HG02610 (cell line): ENCODE results near the gene MACROD2.
A peak's percentile ranks its signal among the peaks of the same experiment; 100 is the strongest.

ENCODE experiments used
- ATAC-seq: cut with Tn5 transposase; IDR thresholded peaks from one replicate; pipeline ENCODE4 v1.9.1; 2021; ENCODE audit warnings: mild to moderate bottlenecking, moderate library complexity; ENCODE audit not compliant: unreplicated experiment

The MACROD2 gene

DNA sequence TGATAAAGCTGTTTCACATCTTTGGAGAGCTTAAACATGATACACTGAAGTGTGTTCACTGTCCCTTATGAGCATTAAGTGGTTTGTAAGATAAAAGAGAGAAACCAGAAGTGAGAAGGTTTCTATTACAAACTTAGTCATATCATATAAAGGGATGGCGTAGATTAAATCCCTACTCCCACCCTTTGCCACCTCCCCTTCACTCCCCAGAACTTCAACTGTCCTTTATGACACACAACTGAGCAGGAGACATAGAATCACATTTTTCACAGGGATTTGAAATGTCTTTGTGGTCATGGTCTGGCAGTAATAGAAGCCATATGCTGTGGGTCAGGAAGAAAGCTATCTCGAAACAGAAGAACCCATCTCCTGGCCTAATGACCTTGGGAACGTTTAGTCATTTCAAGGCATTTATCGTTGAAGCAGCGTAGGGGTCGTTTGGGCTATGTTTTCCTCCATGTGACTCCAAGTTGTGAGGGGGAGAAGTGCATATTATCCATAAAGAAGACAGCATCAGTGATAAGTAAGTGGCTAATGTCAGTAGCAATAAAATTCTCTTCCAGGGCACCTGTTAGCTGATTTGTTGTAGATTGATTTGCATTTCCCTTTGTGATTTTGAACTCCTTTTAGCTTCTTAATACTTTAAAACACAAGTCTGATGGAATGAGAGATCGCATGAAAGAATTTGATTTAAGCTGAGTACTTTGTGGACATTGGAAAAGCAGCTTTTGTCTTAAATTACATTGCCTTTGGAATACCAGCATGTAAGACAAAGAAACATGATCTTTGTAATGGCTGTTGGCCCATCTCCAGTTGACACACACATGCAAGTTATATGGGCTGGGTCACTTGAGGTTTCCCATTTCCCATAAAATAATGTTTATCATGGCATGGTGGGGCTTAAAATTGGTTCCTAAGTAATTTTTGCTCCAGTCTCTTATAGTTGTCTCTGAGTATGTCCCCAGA, 843.6 kb downstream of the MACROD2 start:
- peak; percentile 95 for ATAC-seq

DNA sequence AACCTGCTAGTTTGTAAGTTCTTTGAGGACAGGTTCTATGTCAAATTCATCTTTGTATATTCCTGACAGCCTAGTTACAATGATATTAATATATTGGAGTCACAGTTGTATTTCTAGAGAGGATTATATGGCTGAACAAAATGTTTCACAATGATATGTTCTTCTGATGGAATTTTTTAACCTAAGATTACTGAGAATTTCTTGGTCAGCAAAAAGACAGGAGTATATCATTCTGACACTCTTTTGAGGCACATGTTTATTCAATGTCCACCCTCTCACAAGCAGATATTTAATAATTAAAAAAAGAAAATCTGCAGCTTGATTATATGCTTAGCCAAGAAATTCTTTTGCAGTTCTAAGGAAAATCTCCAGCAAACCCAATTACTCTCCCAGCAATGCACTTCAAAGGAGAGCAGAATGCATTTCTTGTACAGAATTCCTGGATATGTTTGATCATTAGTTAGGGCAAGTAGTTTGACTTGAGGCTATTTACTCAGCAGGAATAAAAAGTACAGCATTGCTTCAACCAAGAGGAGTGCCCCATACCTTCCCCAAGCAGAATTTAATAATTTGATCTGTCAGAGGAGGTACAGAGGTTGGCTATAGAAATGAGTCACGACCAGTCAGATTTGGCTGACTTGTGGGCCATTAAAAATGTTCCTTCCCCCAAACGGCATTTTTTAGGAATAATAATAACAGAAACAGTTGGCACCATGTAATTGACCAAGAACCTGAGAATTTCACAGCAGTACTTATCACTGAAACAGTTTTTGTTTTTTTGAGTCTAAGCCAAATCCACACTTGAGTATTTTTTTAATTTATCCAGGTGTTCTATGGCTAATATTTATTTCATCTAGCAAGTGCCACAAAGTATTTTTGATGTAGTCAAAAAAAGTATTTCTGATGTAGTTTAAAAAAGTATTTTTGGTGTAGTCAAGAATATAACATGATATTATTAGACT, 850.2 kb downstream of the MACROD2 start:
- ATAC-seq: no peak

DNA sequence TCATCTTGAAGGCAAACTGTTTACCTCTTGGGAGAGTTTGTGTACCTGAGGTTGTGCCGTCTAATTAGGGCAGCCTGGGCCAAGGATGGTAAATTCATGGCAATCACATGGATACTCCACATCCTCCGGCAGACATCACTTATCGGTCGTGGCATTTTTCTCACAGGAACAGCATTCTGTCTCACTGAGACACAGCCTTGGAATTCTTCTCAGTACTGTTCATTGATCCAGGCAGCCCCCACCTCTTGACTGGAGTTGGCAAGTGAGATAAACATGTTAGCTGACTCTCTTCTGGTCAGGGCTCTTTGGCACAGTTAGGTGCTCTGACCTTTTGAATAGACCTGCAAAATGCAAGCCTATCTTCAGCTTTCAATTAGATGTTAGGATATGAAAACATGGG, 853.5 kb downstream of the MACROD2 start:
- no peak for ATAC-seq

DNA sequence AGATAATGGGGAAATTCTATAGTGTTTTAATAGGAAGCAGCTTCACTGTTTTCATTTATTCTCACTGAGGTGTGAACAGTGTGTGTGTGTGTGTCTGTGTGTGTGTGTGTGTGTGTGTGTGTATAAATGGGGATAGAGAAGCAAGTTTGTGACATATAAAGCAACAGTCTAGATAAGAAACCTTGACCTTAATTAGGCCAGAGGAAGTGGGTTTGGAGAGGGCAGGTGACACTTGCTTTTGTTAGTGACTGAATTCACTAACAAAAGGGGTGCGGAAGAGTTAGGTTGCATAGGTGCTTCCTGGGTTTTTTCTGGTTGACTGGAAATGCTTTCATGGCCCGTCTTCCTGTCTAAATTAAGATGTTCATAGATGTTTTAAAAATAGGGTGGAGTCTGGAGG, 857.8 kb downstream of the MACROD2 start:
- peak; percentile 60 for ATAC-seq

DNA sequence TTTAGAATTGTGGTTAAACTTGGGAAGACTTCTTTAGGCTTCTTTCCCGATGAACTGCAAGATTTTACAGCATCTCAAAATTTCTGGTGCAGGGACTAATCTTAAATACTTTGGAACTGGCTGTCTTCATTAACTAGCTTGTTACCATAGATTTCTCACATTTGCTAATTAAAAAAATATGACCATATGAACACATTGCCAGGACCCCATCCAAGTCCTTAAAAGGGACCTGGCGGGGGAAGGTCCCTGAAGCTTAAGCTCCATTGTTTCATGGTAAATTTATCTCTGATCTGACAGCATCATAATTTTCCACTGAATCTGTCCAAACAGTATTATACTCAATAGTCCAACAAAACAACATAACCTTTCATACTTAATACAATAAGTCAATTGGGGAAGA, 859.9 kb downstream of the MACROD2 start:
- no peak for ATAC-seq

DNA sequence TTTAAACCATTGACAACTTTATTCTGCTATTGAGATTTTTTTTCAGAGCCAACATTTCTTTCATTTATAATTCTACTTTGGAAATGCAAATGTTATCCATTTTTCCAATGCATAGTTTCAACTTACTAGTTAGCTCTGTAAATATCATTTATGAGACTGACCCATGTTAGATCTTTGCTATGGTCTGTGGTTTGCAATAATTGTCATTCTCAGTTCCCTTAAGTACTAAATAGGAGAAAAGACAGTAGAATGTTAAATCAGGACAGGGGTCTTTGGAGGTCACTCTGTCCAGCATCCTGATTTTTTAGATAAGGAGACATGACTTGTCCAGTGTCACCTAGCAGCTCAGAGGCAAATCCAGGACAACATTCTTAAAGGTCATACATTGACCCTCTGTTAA, 864.3 kb downstream of the MACROD2 start:
- ATAC-seq: no peak

DNA sequence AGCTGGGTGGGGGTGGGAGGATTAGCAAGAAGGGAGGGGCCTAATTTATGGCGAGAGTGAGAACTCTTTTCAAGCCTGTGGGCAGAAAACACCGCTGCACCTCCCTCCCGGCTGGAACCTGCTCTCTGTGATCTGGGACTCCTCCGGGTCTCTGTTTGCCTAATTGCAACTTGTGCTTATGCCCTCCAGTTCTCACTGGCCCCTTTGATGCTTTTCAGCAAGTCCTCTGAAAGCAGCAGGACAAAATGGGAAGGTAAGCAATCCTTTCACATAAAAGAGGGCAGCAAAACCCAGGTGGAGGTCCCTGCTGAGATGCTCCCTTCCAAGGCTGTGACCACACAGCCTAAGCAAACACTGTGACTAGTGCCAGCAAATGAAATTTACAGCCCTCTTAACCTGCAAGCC, 865.1 kb downstream of the MACROD2 start:
- no peak for ATAC-seq

DNA sequence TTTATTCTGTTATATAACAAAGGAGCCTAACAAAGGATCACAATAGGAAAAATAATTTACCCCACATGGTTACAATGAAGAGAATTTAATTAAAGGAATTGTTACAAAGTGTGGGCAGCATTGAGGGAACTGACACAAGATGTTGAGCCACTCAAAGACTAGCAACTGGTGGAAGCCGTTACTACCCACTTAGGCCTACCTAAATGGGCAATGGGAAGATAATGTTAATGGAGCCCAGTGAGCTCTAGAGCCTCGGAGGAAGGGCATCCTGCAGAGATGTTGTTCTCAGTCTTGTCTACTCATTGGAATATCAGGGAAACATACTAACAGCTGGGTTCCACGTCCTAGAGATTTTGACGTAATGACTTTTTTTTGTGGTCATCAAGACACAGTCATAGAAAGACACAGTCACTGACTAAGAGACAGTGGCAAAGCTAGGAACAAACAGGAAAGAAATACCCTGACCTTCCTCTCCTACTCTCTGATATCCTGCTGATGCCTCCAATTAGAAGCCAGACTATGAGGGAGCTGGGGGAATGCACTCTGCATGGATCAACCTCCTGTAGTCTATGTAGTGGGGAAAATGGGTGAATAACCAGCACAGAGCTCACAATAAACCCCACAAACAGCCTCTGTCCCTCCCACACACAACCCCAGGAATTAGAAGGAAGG, 865.8 kb downstream of the MACROD2 start:
- ATAC-seq: no peak

DNA sequence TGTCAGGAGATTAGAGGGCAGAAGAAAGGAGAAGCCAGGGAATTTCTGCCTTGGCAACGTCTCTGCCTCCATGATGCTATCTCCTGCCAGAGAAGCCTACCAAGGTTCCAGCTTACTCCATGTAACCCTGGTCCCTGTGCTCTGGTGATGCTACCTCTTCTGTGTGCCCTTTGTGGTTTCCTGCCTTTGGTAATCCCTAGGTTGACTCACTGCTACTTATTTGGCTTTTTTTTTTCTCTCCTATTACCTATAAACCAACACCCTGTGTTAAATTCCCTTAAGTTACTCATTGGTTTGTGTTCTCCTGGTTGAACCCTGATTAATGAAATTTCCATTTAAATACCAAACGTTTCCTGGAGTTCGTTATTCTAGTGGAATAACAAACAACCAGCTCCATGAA, 869.9 kb downstream of the MACROD2 start:
- no peak for ATAC-seq

DNA sequence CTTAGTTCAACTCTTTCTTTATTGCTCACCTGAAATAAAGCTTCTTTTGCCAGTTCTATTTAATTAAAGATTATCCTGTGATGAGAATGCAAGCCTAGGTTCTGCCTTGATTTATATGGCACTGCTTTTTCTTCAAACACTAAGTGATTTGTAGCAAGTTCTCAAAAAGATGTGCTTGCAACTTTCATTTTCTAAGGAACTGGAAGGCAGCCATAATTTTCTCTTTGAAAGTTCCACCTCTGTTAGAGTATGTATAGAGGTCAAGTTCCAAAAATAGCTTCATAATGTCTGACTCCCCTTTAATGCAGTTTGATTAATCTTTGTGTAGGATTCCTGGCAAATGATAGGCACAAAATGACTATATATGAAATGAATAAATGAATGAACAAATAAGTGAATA, 870.4 kb downstream of the MACROD2 start:
- no peak for ATAC-seq

DNA sequence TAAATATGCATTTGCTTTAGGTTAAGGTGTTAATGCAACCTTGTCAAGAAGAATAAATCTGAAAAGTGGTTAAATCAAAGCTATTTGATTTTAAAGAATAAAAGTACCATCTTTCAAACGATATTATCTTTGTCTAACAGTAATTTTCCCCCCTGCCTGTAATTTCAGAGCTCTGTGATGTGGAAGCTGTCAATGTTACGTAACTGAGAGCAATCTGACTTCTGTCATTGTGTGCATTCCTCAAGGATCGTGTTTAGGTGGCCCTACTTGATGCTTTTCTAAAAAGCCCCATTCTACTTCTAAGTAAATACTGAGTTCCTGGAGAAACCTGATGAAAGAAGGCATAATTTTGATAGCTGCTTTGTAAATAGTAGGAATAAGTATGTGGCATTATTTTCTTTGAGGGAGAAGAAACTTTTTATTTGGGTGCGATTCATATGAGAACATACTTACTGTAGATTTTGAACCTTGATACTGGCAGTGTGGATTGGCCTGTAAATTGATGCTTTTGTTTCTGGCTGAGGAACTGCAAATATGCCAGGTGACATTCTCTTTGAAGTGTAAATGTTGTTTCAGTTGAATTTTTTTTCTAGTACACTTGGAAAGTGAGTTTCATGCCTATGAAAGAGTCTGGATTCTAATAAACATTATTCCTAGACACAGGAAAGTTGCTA, 871.7 kb downstream of the MACROD2 start:
- ATAC-seq: no peak

DNA sequence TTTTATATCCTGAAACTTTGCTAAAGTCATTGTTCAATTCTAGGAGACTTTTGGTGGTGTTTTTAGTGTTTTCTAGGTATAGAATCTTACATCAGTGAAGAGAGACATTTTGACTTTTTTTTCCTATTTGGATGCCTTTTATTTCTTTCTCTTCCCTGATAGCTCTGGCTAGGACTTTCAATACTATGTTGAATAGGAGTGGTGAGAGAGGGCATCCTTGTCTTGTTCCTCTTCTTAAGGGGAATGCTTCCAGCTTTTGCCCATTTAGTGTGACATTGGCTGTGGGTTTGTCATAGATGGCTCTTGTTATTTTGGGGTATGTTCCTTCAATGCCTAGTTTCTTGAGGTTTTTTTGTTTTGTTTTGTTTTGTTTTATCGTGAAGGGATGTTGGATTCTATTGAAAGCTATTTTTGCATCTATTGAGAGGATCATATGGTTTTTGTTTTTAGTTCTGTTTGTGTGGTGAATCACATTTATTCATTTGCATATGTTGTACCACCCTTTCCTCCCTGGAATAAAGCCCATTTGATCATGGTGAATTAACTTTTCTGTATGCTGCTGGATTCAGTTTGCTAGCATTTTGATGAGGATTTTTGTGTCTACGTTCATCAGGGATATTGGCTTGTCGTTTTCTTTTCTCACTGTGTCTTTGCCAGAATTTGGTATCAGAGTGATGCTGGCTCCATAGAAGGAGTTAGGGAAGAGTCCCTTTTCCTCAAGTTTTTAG, 882.1 kb downstream of the MACROD2 start:
- ATAC-seq: no peak

DNA sequence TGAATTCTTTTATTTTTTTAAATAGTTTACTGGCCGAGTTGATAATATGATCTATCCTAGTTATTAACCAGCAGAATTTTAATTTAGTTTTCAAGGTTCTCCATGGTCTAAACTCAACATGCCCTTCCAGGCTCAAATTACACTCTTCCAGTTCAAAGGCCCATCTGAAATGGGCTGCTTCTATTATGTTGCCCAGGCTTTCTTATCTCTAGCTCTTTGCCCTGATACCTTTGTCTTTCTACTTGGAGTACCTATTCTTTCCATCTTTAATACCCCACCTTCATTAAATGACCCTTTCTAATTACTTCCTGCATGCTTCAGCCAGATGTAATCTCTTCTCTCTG, 883.3 kb downstream of the MACROD2 start:
- no peak for ATAC-seq

DNA sequence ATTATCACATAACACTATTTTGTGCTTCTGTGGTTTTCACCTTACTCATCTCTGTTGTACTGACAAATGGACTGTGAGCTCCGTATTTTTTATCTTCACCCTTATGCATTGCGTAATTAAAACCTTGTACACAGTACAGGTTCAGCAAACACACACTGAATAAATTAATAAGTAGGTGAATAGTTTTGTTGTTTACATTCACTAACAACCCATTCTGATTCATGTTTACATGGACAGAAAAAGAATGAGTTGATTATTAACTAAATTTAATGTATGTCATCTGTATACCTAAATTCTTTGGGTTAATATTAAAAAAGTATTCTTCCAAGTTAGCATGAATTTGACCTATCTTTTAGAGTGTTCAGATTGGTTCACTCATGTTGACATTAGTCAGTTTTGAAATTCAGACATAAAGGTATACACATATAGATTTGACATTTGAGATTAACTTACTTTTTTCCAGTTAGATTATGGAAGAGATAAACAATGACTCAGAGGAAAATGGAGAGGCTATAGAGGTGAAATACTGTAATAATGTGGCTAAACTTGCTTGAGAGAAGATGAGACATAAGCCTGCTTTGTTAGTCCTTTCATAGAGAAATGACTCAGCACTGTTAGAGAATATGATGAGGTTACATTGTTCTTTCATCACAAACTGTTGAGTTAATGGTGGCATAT, 883.8 kb downstream of the MACROD2 start:
- ATAC-seq: peak; percentile 75

DNA sequence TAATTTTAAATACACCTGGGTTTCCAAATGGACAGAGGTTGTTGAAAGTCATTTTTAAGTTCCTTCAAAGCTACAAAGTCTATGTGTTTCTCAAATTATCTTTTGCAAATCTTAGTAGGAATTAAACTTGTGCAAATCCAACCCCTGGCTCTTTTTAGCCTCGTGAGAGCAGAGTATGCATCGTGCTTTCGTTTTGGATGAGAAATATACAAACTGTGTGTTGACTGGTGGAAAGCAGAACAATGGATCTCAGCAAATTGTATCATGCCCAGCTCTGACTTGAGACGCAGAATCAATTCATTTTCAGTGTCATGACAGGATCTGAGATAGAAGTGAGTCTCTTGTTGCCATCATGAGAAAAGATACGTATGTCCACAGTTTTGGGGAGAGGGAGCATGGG, 884.5 kb downstream of the MACROD2 start:
- ATAC-seq: no peak

DNA sequence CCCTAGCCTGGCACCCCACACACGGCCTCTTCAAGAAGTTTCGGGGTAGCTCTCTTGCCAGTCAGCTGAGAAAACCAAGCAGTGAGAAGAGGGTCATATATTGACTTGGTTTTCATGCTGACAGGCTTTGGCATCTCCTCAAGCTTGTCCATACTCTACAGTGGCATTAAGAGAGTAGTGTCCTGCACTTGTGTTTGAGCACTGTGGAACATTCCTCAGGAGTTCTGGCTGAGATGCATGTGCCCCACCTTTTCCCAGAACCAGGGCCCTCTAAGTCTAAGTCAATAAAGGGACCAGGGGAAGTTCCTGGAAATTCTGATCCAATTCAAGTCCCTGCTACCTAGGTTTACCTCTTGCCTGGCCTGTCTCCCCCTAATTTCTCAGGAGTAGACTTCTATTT, 886.2 kb downstream of the MACROD2 start:
- no peak for ATAC-seq

DNA sequence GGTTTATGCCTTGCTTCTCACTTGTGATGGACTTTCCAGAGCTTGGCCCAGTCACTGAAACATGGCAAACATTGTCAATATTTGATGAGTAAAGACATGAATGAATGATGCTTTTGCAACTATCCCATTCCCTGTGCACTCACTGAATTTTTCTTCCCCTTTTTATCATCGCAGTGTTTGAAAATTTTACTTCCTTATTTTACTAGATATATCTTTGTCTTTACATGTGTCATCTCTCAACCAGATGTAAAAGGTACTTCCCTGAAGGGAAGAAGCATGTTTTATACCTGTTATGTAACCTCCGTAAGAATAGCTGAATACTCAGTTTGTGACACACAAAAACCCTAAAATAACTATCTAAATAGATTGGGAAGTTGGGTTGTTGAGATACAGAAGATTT, 886.8 kb downstream of the MACROD2 start:
- ATAC-seq: peak; percentile 32

DNA sequence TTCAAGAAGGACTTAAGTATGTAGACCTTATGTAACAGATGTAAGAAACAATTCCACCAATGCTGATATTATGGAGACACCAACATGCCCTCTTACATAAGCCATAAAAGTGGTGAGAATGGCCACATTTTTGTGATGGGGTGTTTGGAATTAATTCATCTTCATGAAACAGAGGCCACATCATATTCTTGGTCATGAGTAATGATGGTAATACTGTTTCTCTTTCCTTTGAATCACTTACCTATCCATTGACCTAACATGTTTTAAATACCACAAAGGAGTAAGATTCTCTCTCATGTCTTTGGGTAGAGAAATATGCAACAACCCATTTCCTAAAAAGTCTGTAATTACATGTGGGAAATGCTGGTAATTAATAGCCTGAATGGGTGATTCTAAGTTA, 887.5 kb downstream of the MACROD2 start:
- no peak for ATAC-seq

DNA sequence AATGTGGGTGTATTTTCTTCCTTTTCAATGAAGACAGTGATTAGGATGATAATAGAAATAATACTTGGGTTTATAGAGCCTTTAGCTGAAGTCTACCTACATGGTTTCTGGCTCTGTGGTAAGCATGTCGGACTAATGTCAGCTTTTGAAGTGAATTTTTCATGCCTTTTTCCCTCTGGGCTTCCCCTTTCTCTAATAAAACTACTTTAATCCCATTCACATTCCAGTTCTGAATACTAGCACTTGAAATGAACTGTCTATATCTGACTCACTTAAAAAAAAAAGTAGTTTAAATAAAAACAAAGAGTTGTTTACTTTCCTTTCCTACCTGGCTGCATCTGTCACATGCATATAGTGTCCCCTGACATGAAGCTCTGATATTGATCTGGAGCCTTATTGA, 888.0 kb downstream of the MACROD2 start:
- no peak for ATAC-seq
